SK-N-SH (cell line): Measurements from ENCODE around the gene LEF1. TPM values are rescaled to one million over a fixed set of nuclear protein-coding genes. Genes with fewer than 3 reads are reported as not detected.

Source experiments
- CTCF ChIA-PET: fragments of 300-600, 350-600 bp; formaldehyde crosslinking; extraction: SDS; loops from one replicate; lab custom pipeline; 2021; lab: Yijun Ruan, JAX
- POLR2A ChIA-PET: fragments of 350-600 bp; sonication (Branson Sonifier 250); formaldehyde crosslinking; extraction: SDS; loops from one replicate; lab custom pipeline; 2020; ENCODE audit warnings: antibody characterized with exemption, inconsistent platforms; lab: Yijun Ruan, JAX
- DNase-seq: peaks from one replicate; pipeline ENCODE4 v3.0.0; 2012
- H2AFZ ChIP-seq: fragments of 200-600 bp; sonication (generic); 2 replicates; pipeline ENCODE4 v1.8.1; 2016; ENCODE audit warnings: antibody characterized with exemption, mild to moderate bottlenecking, low read depth
- H3F3A ChIP-seq: fragments of 200-600 bp; sonication (generic); replicated peaks from 2 replicates; pipeline ENCODE3; 2016; ENCODE audit warnings: antibody characterized with exemption, mild to moderate bottlenecking; ENCODE audit not compliant: insufficient read depth
- H3K27ac ChIP-seq, 2 experiments: fragments of 200-500 bp in 1 of 2; fragments of 200-600 bp in 1 of 2; sonication (Bioruptor generic) in 1 of 2; sonication (generic), shearing (Covaris generic) in 1 of 2; 2 replicates each; pipeline versions ENCODE4 v1.5.1 to v1.6.1; 2014 to 2016; ENCODE audit warnings: low read depth in 2 of 2, inconsistent platforms in 1 of 2, low read length in 1 of 2, mild to moderate bottlenecking in 1 of 2, mixed read lengths in 1 of 2
- H3K27me3 ChIP-seq: fragments of 200-600 bp; sonication (generic), shearing (Covaris generic); 2 replicates; pipeline ENCODE4 v1.6.1; 2016; ENCODE audit warnings: mixed run types; ENCODE audit not compliant: insufficient read depth
- H3K36me3 ChIP-seq, 2 experiments: fragments of 200-500 bp in 1 of 2; fragments of 200-600 bp in 1 of 2; sonication (Bioruptor generic) in 1 of 2; sonication (generic) in 1 of 2; replicated peaks in 1 of 2; 2 replicates each; pipeline versions ENCODE3 to v1.5.1; 2014 to 2016; ENCODE audit warnings: low read length in 1 of 2, mild to moderate bottlenecking in 1 of 2; ENCODE audit not compliant: insufficient read depth in 2 of 2, control insufficient read depth in 1 of 2
- H3K4me1 ChIP-seq, 2 experiments: fragments of 200-500 bp in 1 of 2; fragments of 200-600 bp in 1 of 2; sonication (Bioruptor generic) in 1 of 2; sonication (generic), shearing (Covaris generic) in 1 of 2; 2 replicates each; pipeline versions ENCODE4 v1.5.1 to v1.6.1; 2014 to 2016; ENCODE audit warnings: low read depth in 1 of 2, low read length in 1 of 2, mixed run types in 1 of 2; ENCODE audit not compliant: insufficient read depth in 2 of 2, control insufficient read depth in 1 of 2
- H3K4me2 ChIP-seq: fragments of 200-600 bp; sonication (generic), shearing (Covaris generic); 2 replicates; pipeline ENCODE4 v1.6.1; 2017; ENCODE audit warnings: mixed run types
- H3K4me3 ChIP-seq, 2 experiments: fragments of 200-500 bp in 1 of 2; fragments of 200-600 bp in 1 of 2; sonication (Bioruptor generic) in 1 of 2; sonication (generic), shearing (Covaris generic) in 1 of 2; 2 replicates each; pipeline versions ENCODE4 v1.5.1 to v1.8.1; 2014 to 2016; ENCODE audit warnings: low read depth in 2 of 2, inconsistent platforms in 1 of 2, low read length in 1 of 2, mild to moderate bottlenecking in 1 of 2, mixed read lengths in 1 of 2, moderate library complexity in 1 of 2
- H3K79me2 ChIP-seq: fragments of 200-600 bp; sonication (generic); 2 replicates; pipeline ENCODE4 v1.8.1; 2017; ENCODE audit warnings: mild to moderate bottlenecking; ENCODE audit not compliant: insufficient read depth
- H3K9ac ChIP-seq: fragments of 200-600 bp; sonication (generic); 2 replicates; pipeline ENCODE4 v1.6.1; 2017; ENCODE audit warnings: mixed run types
- H3K9me2 ChIP-seq: fragments of 200-600 bp; sonication (generic); 2 replicates; pipeline ENCODE4 v1.6.1; 2017; ENCODE audit warnings: mixed run types
- H3K9me3 ChIP-seq: fragments of 200-600 bp; sonication (generic); 2 replicates; pipeline ENCODE4 v1.6.1; 2017; ENCODE audit warnings: mixed run types, mild to moderate bottlenecking, moderate library complexity
- H4K20me1 ChIP-seq: fragments of 200-600 bp; sonication (generic); 2 replicates; pipeline ENCODE4 v1.6.1; 2017; ENCODE audit warnings: mild to moderate bottlenecking, mixed run types; ENCODE audit not compliant: insufficient read depth
- ELF1 ChIP-seq: IDR thresholded peaks from 2 replicates; pipeline ENCODE4 v1.4.0; 2012
- FOXM1 ChIP-seq: IDR thresholded peaks from 2 replicates; pipeline ENCODE4 v1.4.0; 2012; ENCODE audit warnings: low read depth, mild to moderate bottlenecking
- GABPA ChIP-seq: IDR thresholded peaks from 2 replicates; pipeline ENCODE4 v1.4.0; 2012; ENCODE audit warnings: low read depth, mild to moderate bottlenecking
- GATA2 ChIP-seq: sonication (generic); formaldehyde crosslinking; IDR thresholded peaks from 2 replicates; pipeline ENCODE4 v1.5.0; 2020; ENCODE audit warnings: mild to moderate bottlenecking, missing genetic modification reagents
- JUND ChIP-seq: IDR thresholded peaks from 2 replicates; pipeline ENCODE4 v1.4.0; 2012
- MEF2A ChIP-seq: IDR thresholded peaks from 2 replicates; pipeline ENCODE4 v1.4.0; 2012; ENCODE audit warnings: low read depth, borderline replicate concordance
- MXI1 ChIP-seq: IDR thresholded peaks from 2 replicates; pipeline ENCODE4 v1.6.1; 2012; ENCODE audit warnings: mild to moderate bottlenecking, low read depth, low read length, improper control_type of control experiment
- NRF1 ChIP-seq: IDR thresholded peaks from 2 replicates; pipeline ENCODE4 v1.6.1; 2012; ENCODE audit warnings: low read depth, mild to moderate bottlenecking, low read length
- RAD21 ChIP-seq: IDR thresholded peaks from 2 replicates; pipeline ENCODE4 v1.6.1; 2012; ENCODE audit warnings: mild to moderate bottlenecking, low read length
- RXRA ChIP-seq: IDR thresholded peaks from 2 replicates; pipeline ENCODE4 v1.4.0; 2012; ENCODE audit warnings: low read depth, mild to moderate bottlenecking, borderline replicate concordance
- TAF1 ChIP-seq: IDR thresholded peaks from 2 replicates; pipeline ENCODE4 v1.6.1; 2012; ENCODE audit warnings: low read depth, mild to moderate bottlenecking, low read length, moderate library complexity, borderline replicate concordance
- TEAD4 ChIP-seq: IDR thresholded peaks from 2 replicates; pipeline ENCODE4 v1.4.0; 2012; ENCODE audit warnings: mild to moderate bottlenecking, borderline replicate concordance; ENCODE audit not compliant: insufficient read depth
- WGBS: methylation state at CpG from one replicate; pipeline ENCODE4 v1.1.6; 2017; ENCODE audit warnings: low lambda C conversion rate; 5-methylcytosine and 5-hydroxymethylcytosine counted together
- polyA plus RNA-seq, 3 experiments: library from polyadenylated mRNA; depleted of rRNA; stranded (reverse); fragments of >200 nt; gene quantifications; 2 replicates each; pipeline ENCODE4 v1.2.3, GENCODE V29; 2012
- TF ChIP-seq, protein P1 (sequence below): IDR thresholded peaks from 2 replicates; pipeline ENCODE4 v1.4.0; 2012; ENCODE audit warnings: low read depth, borderline replicate concordance
- TF ChIP-seq, protein P2 (sequence below): IDR thresholded peaks from 2 replicates; pipeline ENCODE4 v1.4.0; 2012; ENCODE audit warnings: low read depth, borderline replicate concordance
- TF ChIP-seq, protein P3 (sequence below): fragments of 200-600 bp; sonication (generic); IDR thresholded peaks from 2 replicates; pipeline ENCODE4 v1.6.1; 2017; ENCODE audit warnings: antibody characterized with exemption, mild to moderate bottlenecking, moderate library complexity
- TF ChIP-seq, protein P4 (sequence below): IDR thresholded peaks from 2 replicates; pipeline ENCODE4 v1.4.0; 2012; ENCODE audit warnings: low read depth

LEF1 gene
- polyA plus RNA-seq, 1 of the 3 experiments (the other 2 are of a cell fraction): 0.36 TPM

DNA sequence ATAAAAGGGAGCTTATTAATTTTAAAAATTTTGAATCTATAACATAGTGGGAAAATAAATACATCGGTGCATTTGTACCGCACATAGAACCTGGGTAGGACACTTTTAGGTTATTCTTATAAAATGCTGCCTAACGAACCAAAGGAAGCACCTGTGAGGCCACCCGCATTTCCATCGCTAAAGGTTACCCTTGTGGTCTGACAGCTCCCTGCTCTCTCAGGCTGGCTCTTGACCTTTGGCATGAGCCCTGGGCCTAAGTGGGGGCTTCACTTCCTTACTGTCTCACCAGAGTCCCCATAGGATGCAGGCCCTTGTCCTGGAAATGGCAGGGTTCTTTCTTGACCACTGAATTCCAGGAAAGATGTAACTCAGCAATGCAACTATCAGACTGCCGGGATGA lies 133.0 kb downstream of the LEF1 start:
- H3K36me3 ChIP-seq: peaks cover 0 to 21% of the 10 kb centered on the region in 2 experiments
- H3K9ac ChIP-seq: no peak overlapping the region
- no peaks in the 10 kb centered on the region for H4K20me1 ChIP-seq
- H3K79me2 ChIP-seq: no peaks in the 10 kb centered on the region
- CTCF ChIA-PET: interaction anchor here (10.9 kb wide), 1 partner anchor 17 kb away, joined by 89 read pairs; no protein-coding TSS in a partner anchor
- H3F3A ChIP-seq: no peaks in the 10 kb centered on the region
- H2AFZ ChIP-seq: no peak overlapping the region
- no peaks in the 10 kb centered on the region for H3K4me1 ChIP-seq
- no peak for DNase-seq
- H3K4me3 ChIP-seq: no peak overlapping the region
- H3K9me2 ChIP-seq: no peaks in the 10 kb centered on the region
- no peak overlapping the region for H3K4me2 ChIP-seq
- no peak overlapping the region for H3K27ac ChIP-seq
- H3K9me3 ChIP-seq: no peaks in the 10 kb centered on the region
- no peaks in the 10 kb centered on the region for H3K27me3 ChIP-seq
- POLR2A ChIA-PET: no interaction called here
- WGBS: 93% methylated on average over 6 of the region's 6 CpGs
- TF ChIP-seq RXRA: no peak
- TF ChIP-seq, protein P1, sequence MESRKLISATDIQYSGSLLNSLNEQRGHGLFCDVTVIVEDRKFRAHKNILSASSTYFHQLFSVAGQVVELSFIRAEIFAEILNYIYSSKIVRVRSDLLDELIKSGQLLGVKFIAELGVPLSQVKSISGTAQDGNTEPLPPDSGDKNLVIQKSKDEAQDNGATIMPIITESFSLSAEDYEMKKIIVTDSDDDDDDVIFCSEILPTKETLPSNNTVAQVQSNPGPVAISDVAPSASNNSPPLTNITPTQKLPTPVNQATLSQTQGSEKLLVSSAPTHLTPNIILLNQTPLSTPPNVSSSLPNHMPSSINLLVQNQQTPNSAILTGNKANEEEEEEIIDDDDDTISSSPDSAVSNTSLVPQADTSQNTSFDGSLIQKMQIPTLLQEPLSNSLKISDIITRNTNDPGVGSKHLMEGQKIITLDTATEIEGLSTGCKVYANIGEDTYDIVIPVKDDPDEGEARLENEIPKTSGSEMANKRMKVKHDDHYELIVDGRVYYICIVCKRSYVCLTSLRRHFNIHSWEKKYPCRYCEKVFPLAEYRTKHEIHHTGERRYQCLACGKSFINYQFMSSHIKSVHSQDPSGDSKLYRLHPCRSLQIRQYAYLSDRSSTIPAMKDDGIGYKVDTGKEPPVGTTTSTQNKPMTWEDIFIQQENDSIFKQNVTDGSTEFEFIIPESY: no peak
- no peak for TF ChIP-seq GABPA
- no peak for TF ChIP-seq TEAD4

DNA sequence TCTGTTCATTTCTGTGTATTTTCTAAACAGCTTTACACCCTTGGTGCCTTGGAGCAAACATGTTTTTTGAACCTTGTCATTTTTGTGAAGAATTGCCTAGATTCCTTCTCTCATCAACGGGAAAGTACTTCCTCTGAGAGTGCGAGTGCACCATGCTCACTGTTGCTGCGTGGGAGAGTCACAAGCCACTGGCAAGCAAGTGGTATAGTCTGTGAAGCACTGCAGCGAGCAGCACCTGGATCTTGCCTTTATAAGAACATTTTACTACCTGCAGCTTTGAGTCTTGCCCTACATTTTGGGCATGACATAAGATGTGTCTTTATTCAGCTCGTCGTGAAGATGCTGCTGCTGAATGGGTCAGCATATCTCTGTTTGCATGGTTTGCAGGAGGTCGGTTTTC lies 134.2 kb downstream of the LEF1 start:
- Histone ChIP-seq H3K9me2 (no peaks in the 10 kb centered on the region), H3F3A (no peaks in the 10 kb centered on the region), H4K20me1 (no peaks in the 10 kb centered on the region), H2AFZ (no peak overlapping the region), H3K9me3 (no peaks in the 10 kb centered on the region), H3K27me3 (no peaks in the 10 kb centered on the region), H3K36me3 (peaks cover 0 to 21% of the 10 kb centered on the region in 2 experiments), H3K4me2 (no peak overlapping the region), H3K4me1 (peaks cover 0 to 3% of the 10 kb centered on the region in 2 experiments; a peak in 1 of 4 replicates), H3K4me3 (no peak overlapping the region), H3K79me2 (no peaks in the 10 kb centered on the region), H3K27ac (no peak overlapping the region), H3K9ac (no peak overlapping the region)
- no peak for DNase-seq
- CTCF ChIA-PET: interaction anchor here (10.9 kb wide), 1 partner anchor 15 kb away, joined by 89 read pairs; no protein-coding TSS in a partner anchor
- 84% methylated on average over 7 of the region's 7 CpGs for WGBS
- POLR2A ChIA-PET: no interaction called here
- no peak for TF ChIP-seq NRF1
- TF ChIP-seq, protein P2, sequence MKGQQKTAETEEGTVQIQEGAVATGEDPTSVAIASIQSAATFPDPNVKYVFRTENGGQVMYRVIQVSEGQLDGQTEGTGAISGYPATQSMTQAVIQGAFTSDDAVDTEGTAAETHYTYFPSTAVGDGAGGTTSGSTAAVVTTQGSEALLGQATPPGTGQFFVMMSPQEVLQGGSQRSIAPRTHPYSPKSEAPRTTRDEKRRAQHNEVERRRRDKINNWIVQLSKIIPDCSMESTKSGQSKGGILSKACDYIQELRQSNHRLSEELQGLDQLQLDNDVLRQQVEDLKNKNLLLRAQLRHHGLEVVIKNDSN: no peak
- TF ChIP-seq GATA2 (CRISPR knock-in tag): no peak
- TF ChIP-seq MXI1: no peak

DNA sequence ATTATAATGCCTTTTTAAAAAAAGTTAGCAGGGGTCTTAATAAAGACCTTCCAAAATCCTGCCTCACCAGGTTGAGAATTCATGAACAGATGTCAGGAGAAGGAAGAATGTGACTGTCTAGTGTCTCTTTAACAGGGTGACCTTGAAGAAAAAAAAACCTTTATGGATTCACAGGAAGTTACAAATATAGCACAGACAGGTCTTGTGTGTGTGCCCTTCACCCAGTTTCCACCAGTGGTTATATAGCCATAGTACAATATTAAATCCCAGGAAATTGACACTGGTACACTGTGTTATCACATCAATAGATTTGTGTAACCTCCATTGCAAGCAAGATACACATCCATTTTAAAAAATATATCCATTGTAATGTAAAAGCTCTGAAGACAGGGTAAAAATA lies 135.4 kb downstream of the LEF1 start:
- H3K79me2 ChIP-seq: no peaks in the 10 kb centered on the region
- H3K4me3 ChIP-seq: no peak overlapping the region
- no peak overlapping the region for H2AFZ ChIP-seq
- no peaks in the 10 kb centered on the region for H4K20me1 ChIP-seq
- no peaks in the 10 kb centered on the region for H3K27me3 ChIP-seq
- no peak overlapping the region for H3K27ac ChIP-seq
- no peaks in the 10 kb centered on the region for H3K9me3 ChIP-seq
- H3K9ac ChIP-seq: no peak overlapping the region
- H3K36me3 ChIP-seq: peaks cover 0 to 21% of the 10 kb centered on the region in 2 experiments
- ChIA-PET POLR2A (no interaction called here), CTCF (interaction anchor here (1.2 to 10.9 kb wide), 5 partner anchors 10 to 26 kb away, joined by 3 to 89 read pairs (median 4); no protein-coding TSS in a partner anchor)
- H3F3A ChIP-seq: no peaks in the 10 kb centered on the region
- H3K4me1 ChIP-seq: peaks cover 0 to 3% of the 10 kb centered on the region in 2 experiments; a peak in 1 of 4 replicates
- H3K4me2 ChIP-seq: no peak overlapping the region
- DNase-seq: no peak
- no peaks in the 10 kb centered on the region for H3K9me2 ChIP-seq
- no peak for TF ChIP-seq TAF1
- no peak for TF ChIP-seq FOXM1
- TF ChIP-seq RXRA: no peak
- no peak for TF ChIP-seq GABPA
- no peak for TF ChIP-seq ELF1
- TF ChIP-seq, protein P3, sequence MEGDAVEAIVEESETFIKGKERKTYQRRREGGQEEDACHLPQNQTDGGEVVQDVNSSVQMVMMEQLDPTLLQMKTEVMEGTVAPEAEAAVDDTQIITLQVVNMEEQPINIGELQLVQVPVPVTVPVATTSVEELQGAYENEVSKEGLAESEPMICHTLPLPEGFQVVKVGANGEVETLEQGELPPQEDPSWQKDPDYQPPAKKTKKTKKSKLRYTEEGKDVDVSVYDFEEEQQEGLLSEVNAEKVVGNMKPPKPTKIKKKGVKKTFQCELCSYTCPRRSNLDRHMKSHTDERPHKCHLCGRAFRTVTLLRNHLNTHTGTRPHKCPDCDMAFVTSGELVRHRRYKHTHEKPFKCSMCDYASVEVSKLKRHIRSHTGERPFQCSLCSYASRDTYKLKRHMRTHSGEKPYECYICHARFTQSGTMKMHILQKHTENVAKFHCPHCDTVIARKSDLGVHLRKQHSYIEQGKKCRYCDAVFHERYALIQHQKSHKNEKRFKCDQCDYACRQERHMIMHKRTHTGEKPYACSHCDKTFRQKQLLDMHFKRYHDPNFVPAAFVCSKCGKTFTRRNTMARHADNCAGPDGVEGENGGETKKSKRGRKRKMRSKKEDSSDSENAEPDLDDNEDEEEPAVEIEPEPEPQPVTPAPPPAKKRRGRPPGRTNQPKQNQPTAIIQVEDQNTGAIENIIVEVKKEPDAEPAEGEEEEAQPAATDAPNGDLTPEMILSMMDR: no peak
- no peak for TF ChIP-seq JUND
- no peak for TF ChIP-seq MEF2A
- no peak for TF ChIP-seq RAD21
- TF ChIP-seq, protein P4, sequence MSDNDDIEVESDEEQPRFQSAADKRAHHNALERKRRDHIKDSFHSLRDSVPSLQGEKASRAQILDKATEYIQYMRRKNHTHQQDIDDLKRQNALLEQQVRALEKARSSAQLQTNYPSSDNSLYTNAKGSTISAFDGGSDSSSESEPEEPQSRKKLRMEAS: no peak
